GM19395 (cell line): ENCODE results near the gene ACOT11.

Source experiments
- ATAC-seq: cut with Tn5 transposase; IDR thresholded peaks from one replicate; pipeline ENCODE4 v1.9.1; 2021; ENCODE audit warnings: mild to moderate bottlenecking, moderate library complexity; ENCODE audit not compliant: unreplicated experiment

The ACOT11 gene

DNA sequence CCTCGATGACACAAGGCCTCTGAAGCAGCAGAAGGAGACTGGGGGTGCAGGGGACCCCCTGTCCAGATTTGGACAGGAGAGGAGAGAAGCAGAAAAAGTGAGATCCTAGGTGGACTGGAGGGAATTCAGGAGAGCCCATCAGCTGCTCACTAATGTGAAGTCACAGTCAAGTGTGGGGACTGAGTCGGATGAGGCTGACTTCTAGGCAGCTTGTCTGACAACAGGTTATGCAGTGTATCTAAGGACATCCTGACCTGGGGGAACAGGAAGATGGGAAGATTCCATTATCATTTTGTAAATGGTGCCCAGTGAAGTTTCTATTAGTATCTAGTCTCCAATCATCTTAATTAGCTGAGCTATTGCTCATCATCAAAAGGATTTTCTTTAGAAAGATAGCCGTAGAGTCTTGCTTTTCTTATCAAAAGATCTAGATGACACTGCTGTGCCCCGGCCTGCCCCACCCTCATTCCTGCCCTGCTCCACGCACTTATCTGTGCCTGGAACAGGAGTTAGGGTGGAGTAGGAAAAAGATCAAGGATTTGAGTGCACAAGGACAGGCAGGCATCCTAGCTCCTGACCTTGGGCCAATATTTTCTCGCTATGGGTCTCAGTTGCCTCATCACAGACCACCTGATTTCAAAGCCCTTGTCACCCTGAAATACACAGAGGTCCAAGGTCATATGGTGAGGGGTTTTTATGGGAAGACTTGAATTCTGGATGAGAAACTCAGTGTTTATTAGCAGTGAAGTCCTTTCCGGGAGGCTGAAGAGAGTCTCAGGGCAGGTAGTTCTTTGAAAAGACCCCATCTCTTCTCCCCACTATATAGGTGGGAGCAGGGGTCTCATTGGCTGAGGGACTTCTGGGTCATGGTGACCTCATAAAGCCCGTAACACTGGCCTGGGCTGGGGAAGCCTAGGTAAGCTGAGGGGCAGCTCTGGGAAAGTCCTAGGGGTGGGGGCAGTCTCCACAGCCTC is 93.1 kb downstream of the ACOT11 start, which contains the start of gene MROH7:
MROH7 (plus strand) TSS at position 924 of the 974 bp plus-strand sequence. CDS start 11,141 bp downstream, outside the sequence.
- ATAC-seq = no peak

DNA sequence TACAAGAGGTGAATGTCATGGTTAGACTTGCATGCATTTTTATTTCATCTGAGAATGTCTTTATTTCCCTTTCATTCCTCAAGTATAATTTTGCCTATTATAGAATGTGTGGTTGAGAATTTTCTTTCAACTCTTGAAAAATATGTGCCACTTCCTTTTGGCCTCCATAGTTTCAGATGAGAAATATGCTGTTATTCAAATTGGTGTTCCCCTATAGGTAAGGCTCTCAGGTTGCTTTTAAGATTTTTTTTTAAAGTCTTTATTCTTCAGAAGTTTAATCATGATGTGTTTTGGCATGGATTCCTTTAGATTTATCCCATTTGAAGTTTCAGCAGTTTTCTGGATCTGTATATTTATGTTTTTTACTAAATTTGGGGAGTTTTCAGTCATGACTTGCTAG is 95.7 kb downstream of the ACOT11 start:
- ATAC-seq = no peak

DNA sequence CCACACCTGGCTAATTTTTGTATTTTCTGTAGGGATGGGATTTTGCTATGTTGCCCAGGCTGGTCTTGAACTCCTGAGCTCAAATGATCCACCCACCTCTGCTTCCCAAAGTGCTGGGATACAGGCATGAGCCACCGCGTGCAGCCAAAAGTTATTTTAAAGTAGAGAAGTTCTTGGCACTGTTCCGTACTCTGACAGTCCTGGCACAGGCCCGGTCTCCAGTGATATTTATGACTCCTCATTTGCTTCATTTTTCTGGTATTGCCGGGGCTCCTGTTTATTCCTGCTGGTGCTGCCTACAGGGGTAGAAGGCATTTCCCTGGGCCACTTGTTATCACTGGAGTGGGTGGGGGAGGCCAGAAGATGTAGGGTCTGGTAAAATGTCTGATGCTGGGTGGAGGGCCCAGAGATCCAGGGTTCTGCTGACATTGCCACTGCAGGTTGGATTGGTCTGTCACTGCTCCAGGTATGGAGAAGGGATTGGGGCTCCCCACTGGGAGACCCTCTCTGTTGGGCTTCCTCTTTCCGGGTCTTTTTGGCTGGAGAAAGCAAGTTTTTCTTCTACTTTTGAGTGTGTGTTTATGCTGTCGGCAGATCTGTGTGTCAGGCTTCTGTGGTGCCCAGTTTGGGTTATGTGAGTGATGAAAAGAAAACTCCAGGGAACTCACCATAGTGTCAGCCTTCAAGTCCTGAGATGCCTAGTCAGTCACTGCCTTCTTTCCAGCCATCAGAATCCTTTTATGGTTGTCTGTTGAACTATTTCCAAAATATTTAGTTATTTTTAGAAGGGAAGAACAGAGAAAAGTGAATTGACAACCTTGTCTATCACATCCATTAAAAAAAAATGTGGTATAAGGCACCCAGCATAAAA is 98.0 kb downstream of the ACOT11 start:
- ATAC-seq = no peak

DNA sequence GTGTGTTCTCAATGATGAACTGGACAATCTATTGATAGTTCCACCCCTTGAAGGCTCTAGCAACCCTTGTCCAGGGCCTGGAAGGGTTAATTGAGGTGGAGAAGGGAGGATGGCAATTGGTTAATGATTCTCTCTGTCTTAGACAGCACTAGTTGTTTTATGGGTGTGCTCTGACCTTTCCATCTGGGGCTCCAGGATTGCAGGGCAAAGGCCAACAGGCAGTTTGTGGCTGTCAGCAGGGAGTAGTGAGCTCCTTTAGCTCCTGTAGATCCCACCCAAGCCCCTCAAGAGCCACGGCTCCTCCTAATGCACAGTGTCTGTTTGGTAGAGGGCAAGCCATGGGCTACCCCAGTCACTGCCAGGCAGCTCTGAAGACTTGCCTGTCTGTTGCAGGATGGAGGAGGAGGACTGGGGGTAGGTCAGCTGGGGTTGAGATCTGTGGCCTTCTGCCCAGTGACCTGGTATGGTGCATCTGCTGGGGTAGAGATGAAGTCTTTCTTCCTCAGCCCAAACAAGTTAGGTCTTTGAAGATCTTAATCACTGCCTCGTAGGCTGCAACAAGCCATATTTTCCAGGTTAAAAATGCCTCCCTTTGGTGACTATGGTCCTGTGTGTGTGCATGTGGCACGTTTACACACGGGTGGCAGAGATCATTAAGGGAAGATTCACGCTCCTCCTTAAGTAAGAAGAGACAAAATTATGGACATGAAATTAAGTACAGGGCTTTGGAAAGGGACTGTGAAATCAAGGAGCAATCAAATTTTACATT is 101.3 kb downstream of the ACOT11 start:
- no peak for ATAC-seq

- ATAC-seq = no peak
Measured at GRCh38 chr1:54649921-54650320, 101.9 kb downstream of the ACOT11 start.

DNA sequence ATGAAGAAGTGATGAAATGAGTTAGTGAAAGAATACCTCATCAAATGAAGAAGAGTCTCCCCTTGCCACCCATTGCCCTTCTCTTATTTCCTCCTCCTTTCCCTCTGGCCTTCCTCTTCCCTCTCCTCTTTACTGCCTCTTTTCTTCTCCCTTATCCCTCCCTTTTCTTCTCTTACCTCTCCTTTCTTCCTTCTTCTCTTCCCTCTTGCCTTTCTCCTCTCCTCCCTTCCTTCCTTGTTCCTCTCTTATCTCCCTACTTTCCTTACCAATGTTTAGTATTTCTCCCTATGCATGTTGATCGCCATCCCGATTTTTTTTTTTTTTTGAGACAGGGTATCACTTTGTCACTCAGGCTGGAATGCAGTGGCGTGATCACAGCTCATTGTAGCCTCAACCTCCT is 102.4 kb downstream of the ACOT11 start:
- ATAC-seq = no peak

- ATAC-seq = no peak
Measured at GRCh38 chr1:54651608-54652007, 103.6 kb downstream of the ACOT11 start.

DNA sequence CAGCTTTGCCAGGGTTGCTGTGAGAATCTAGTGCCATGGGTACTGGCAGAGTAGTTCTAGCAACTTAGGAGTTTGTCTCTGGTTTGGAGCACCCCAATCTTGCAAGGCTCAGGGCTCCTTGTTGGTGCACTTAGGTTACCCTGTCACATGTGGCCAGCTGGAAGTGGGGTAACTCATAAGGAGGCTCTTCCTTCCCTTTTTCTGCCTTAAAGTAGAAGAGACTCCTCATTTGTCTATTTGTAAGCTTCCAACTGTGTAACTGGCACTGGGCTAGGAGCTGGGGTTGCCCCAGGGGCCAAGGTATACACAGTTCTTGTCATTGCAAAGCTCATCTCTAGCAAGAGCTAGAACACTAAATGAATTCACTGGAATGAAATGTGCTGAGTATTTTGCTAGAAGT is 104.1 kb downstream of the ACOT11 start:
- no peak for ATAC-seq

- ATAC-seq = no peak
Measured at GRCh38 chr1:54653036-54653435, 105.0 kb downstream of the ACOT11 start.

DNA sequence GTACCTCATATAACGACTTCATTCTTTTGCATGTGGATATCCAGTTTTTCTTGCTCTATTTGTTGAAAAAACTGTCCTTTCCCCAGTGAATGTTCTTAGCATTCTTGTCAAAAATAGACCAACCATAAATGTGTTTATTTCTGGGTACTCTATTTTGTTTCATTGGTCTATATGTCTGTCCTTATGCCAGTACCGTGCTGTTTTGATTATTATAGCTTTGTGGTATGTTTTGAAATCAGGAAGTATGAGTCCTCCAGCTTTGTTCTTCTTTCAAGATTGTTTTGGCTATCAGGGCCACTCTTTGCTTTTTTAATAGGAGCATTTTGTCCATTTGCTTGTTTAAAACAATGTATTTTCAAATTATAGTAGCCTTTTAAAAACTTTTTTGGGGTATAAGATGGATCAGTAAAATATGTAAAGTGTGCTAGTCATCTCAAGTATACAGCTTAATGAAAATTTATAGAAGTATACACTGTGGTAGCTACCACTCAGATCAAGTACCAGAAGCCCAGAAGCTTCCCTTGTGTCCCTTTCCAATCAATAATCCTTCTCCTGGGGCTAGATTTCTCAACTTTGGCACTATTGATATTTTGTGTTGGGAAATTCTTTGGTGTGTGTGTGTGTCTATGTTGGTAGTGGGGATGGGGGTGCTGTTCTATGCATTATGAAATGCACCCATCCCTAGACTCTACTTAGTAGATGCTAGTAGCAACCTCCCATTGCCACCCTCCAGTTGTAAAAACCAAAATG is 110.3 kb downstream of the ACOT11 start:
- ATAC-seq = no peak
